ENCODE results near the gene LBP.
"Not testable (repeated sequence)": the region's sequence is repeated elsewhere in the genome, so short reads cannot be mapped to it uniquely, and the experiment has no call there.

LBP gene

GRCh38 chr20:38316341-38316740 is 29.9 kb upstream of the LBP start:
- no peak for DNase-seq
- intact Hi-C loops (cut with DNase I) = no loop called here

GRCh38 chr20:38317422-38317821 is 28.9 kb upstream of the LBP start:
- DNase-seq = no peak
- intact Hi-C loops (cut with DNase I) = no loop called here

DNA sequence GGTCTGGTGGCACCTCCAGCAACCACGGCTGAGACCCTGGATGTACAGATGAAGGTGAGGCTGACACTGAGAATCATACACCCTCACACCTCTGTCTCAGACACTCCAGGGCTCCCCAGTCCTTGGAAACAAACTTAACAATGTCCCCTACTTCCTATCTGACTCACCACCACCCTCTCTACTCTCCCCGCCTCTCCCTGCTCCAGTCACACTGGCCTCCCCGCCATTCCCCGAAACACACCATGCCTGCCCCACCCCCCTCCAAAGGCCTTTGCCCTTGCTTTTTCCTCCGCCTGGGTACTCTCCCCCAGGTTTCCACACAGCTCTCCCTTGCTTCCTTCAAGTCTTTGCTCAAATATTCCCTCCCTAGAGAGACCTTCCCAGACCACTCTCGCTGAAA is 26.1 kb upstream of the LBP start:
- intact Hi-C loops (cut with DNase I) = loop anchor here (10.0 kb wide), 1 partner anchor 95 kb away; no protein-coding TSS in a partner anchor
- no peak for DNase-seq

- intact Hi-C loops (cut with DNase I) = loop anchor here (10.0 kb wide), 1 partner anchor 97 kb away; no protein-coding TSS in a partner anchor
- DNase-seq = peak in 39 of 42 donors; percentile 27 to 86 (median 63)
These were observed 24.2 kb upstream of the LBP start for GRCh38 chr20:38321959-38322598.

- intact Hi-C loops (cut with DNase I) = loop anchor here (10.0 kb wide), 1 partner anchor 99 kb away; no protein-coding TSS in a partner anchor
- no peak for DNase-seq
These were observed 22.1 kb upstream of the LBP start for GRCh38 chr20:38324159-38324558.

- DNase-seq = no peak
- intact Hi-C loops (cut with DNase I) = loop anchor here (10.0 kb wide), 1 partner anchor 100 kb away; no protein-coding TSS in a partner anchor
These were observed 21.1 kb upstream of the LBP start for GRCh38 chr20:38325167-38325566.

GRCh38 chr20:38325905-38326304 is 20.4 kb upstream of the LBP start:
- intact Hi-C loops (cut with DNase I) = loop anchor here (10.0 kb wide), 1 partner anchor 101 kb away; no protein-coding TSS in a partner anchor
- no peak for DNase-seq

DNA sequence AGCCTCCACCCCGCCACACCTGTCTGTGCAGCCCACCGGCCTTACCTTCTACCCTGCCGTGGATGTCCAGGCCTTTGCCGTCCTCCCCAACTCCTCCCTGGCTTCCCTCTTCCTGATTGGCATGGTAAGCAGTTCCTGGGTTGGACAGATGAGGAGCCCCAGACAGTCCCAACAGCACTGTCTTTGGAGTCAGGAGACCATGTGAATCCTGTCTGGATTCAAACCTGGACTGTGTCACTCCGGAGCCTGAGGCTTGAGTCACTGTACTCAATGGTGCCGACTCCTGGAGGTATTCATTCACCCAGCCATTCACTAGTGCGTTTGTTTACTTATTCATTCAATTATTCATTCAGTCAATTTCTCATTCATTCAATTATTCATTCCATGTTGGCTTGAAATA is 20.0 kb upstream of the LBP start:
- no peak for DNase-seq
- intact Hi-C loops (cut with DNase I) = loop anchor here (10.0 kb wide), 1 partner anchor 102 kb away; no protein-coding TSS in a partner anchor

DNA sequence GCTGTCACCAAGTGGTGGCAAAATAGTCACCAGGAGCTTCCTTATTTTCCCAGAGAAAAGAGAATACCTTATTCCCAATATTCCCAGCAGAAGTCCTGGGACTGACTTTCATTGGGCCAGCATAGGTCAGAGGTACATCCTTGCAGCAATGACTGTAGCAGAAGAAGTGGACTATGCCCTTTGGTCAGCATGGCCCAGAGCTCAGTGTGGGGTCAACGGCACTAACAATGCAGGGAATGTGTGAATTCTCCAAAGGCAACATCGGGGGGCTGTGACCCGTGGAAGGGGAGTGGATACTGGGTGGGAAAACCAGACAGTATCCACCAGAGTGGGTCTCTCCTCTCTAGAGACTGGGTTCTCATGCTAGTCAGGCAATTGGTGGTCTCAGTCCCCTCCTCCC is 15.6 kb upstream of the LBP start:
- intact Hi-C loops (cut with DNase I) = no loop called here
- DNase-seq = no peak

- no peak for DNase-seq
- intact Hi-C loops (cut with DNase I) = no loop called here
These were observed 15.0 kb upstream of the LBP start for GRCh38 chr20:38331245-38331644.

- DNase-seq = no peak
- intact Hi-C loops (cut with DNase I) = no loop called here
These were observed 14.5 kb upstream of the LBP start for GRCh38 chr20:38331814-38332213.

GRCh38 chr20:38334016-38334415 is 12.3 kb upstream of the LBP start:
- intact Hi-C loops (cut with DNase I) = no loop called here

DNA sequence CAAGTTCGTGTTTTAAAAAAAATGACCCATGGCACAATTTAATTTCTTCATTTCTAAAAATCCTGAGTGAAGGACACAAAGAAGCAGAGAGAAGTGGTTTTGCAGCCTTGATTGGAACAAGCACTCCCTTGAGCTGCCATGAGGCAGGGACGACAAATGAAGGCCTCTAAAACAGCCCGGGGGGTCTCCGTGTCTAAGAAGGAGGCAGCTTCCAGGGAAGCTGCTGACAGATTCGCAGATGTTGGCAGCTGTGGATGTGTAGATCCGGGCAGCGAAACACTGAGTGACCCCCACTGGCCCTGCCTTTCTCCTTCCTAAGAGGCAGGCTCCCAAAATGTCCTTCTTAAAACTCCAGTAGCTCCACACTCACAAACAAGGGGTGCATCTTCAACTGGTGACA is 9.6 kb upstream of the LBP start:
- intact Hi-C loops (cut with DNase I) = no loop called here
- DNase-seq = peak in 1 of 42 donors; percentile 13

More at GRCh38 chr20:38334016-38334415, 12.3 kb upstream of the LBP start:
- DNase-seq = no peak

DNA sequence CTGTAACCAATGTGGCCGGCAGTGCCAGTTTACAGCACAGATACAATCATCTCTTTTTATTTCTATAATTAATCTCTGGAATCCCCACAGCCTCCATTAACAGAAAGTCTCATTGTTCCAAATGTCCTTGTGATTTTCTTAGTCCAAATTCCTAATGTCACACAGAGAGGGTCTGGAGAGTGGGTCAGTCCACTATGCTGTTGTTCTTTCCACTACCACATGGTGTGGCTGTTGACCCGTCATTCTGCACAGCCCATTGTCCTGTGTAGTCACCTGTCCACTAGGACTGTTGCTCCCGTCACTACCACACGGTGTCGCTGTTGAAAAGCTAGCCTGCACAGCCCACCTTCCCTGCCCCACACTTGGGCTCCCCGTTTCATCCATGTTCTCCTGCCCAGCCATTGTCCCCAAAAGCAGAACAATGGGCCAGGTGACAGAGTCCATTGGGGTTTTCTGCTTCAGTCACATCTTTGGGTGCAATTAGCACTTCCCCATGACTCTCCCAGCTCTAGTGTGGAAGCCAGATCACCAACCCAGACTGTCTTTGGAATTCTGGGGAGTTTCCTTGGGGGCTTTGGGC is 8.6 kb upstream of the LBP start:
- peak in 40 of 42 donors; percentile 20 to 88 (median 60) for DNase-seq
- intact Hi-C loops (cut with DNase I) = no loop called here

DNA sequence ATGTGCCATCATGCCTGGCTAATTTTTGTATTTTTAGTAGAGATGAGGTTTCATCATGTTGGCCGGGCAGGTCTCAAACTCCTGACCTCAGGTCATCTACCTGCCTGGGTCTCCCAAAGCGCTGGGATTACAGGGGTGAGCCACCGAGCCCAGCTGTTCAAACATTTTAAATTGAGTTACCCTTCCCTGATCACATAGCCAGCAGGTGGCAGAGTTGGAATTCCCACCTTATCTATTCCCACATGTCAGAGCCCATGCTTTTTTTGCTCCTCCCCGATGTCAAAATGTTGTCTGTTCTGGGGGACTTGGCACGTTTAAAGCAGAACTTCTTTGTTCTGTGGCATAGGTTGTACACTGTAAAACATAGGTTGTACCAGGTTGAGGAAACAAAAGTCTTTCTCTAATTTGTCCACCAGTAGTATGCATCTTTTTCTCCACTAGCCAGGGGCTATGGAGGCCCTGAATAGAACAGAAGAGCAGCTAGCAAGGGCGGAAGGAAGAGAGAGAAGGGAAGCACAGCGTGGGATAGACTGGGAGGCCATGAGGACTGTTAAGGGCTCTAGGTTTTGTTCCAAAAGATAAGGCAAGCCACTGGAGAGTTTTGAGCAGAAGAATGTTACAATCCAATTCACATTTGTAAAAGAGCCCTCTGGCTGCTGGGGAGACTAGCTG is 7.3 kb upstream of the LBP start:
- intact Hi-C loops (cut with DNase I) = no loop called here
- DNase-seq = peak in 5 of 42 donors; percentile 13 to 62 (median 34)

GRCh38 chr20:38339521-38339896 is 6.8 kb upstream of the LBP start:
- intact Hi-C loops (cut with DNase I) = not testable (repeated sequence)

DNA sequence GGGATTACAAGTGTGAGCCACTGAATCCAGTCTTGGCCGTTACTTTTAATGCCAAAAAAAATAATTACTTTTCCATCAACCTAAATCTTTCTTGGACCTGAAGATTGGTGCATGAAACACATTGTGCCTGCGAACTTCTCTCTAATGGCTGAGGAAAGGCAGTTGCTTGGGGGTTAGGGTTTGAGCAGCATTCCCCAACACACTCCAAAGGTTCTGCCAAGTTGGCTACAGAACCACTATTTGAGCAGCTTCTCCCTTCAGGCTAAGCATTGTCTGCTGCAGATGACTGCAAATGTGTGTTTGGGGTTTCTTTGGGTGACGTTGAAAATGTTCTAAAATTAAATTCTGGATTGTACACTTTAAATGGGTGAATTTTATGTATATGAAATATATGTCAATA is 6.3 kb upstream of the LBP start:
- DNase-seq = no peak
- intact Hi-C loops (cut with DNase I) = no loop called here

More at GRCh38 chr20:38339521-38339896, 6.8 kb upstream of the LBP start:
- not testable (repeated sequence) for DNase-seq

DNA sequence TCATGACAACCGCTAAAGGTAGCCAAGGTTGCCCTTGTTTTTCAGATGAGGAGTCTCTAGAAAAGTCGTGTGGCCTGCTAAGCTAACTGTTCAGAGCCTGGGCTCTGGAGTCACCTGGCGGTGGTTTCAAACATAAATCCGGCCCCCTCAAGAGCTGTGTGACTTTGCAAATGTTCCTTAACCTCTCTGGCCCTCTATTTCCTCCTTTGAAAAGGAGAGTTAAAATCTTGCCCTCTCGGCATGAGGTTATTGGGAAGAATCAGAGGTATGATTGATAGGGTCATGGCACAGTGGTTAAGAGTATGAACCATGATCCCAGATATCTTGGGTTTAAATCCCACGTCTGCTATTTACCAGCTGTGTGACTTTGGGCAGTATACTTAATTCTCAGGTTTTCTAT is 5.6 kb upstream of the LBP start:
- intact Hi-C loops (cut with DNase I) = no loop called here
- DNase-seq = no peak

GRCh38 chr20:38342216-38342615 is 4.1 kb upstream of the LBP start:
- peak in 3 of 42 donors; percentile 16 to 37 (median 21) for DNase-seq
- intact Hi-C loops (cut with DNase I) = no loop called here

DNA sequence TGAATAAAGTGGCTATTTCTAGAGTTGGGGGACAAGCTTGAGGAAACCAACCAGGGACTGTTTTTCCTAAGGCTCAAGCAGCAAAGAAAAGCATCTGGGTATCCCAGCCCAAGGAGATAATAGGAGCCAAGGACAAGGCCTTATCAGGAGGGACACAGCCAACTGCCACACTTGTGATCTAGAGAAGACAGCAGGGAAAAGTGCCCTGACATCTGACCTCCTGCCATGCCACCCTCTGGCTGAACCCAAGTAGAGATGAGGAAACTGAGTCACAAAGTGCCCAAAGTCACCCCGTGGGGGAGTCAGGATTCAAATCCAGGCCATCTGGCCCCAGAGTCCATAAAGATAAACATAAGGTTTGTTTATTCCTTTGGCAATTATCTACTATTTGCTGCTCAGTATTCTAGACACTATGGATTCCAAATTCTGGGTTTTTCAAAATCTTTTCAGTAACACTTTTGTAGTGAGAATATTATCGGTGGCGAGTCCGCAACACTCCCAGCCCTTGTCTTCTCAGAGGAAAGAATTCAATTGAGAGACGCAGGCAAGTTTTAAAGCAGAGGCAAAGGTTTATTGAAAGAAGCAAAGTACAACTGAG is 3.5 kb upstream of the LBP start:
- intact Hi-C loops (cut with DNase I) = no loop called here
- no peak for DNase-seq

All from head of caudate nucleus (tissue), 42 donors.